ENCODE measurements around the gene B4GALNT1. TPM values are rescaled to one million over a fixed set of nuclear protein-coding genes. Genes with fewer than 3 reads are reported as not detected.
"Not testable (repeated sequence)": the region's sequence is repeated elsewhere in the genome, so short reads cannot be mapped to it uniquely, and the experiment has no call there.

Gene B4GALNT1
- total and polyA plus RNA-seq, 10 donors, result 0.39 to 2.2 (median 0.88) TPM

GRCh38 chr12:57590864-57591781, 41.9 kb downstream of the B4GALNT1 start, which contains the start of gene PIP4K2C:
TSS of gene PIP4K2C (plus strand) at chr12:57591192. CDS start at chr12:57591290, 98 bp downstream.
- peaks cover 0 to 25% (median 19%) of the 10 kb centered on the region in 6 donors for H3K36me3 ChIP-seq
- H3K4me1 ChIP-seq, result peaks cover 0 to 30% (median 21%) of the 10 kb centered on the region in 6 donors
- peaks cover 0 to 20% (median 0%) of the 10 kb centered on the region in 7 donors for H3K27me3 ChIP-seq (replicated peaks in 1 of 7)
- 1 to 3% (median 1%) methylated on average over 34 to 69 of the region's 69 CpGs for WGBS, 5 donors
- H3K4me3 ChIP-seq, result peak within 1 kb of the TSS; percentile 66 to 97 (median 90)
- H3K27ac ChIP-seq, result peak within 1 kb of the TSS; percentile 30 to 90 (median 77)
- intact Hi-C loops (cut with DNase I; ENCODE audit: low total_unique reads), result no loop called here
- DNase-seq, result peak; percentile 96
- TF ChIP-seq POLR2AphosphoS5 (IDR thresholded peaks at IDR 0.05), result peak; percentile 84 to 89 (median 86)
- TF ChIP-seq CTCF (IDR thresholded peaks at IDR 0.05 in 8 of 11, conservative IDR thresholded peaks at IDR 0.05 in 3 of 11), result peak in 1 of 11 experiments; percentile 22
- TF ChIP-seq POLR2A (IDR thresholded peaks at IDR 0.05), result peak in 1 of 3 donors; percentile 33
- no peaks in the 10 kb centered on the region for H3K9me3 ChIP-seq

- Histone ChIP-seq H3K4me1 (peaks cover 0 to 30% (median 21%) of the 10 kb centered on the region in 6 donors), H3K27me3 (replicated peaks in 1 of 7) (peaks cover 0 to 27% (median 0%) of the 10 kb centered on the region in 7 donors), H3K27ac (peak overlapping the region; percentile 30 to 90 (median 77)), H3K36me3 (peaks cover 0 to 18% (median 12%) of the 10 kb centered on the region in 6 donors), H3K9me3 (no peaks in the 10 kb centered on the region), H3K4me3 (peak overlapping the region; percentile 66 to 97 (median 90))
- no peak for DNase-seq
- WGBS, 5 donors, result 18 to 34% (median 23%) methylated on average over 2 of the region's 2 CpGs
- intact Hi-C loops (cut with DNase I; ENCODE audit: low total_unique reads), result no loop called here
- TF ChIP-seq POLR2A (IDR thresholded peaks at IDR 0.05) (no peak), POLR2AphosphoS5 (IDR thresholded peaks at IDR 0.05) (no peak)
Observed at GRCh38 chr12:57590479-57590863, 42.5 kb downstream of the B4GALNT1 start.

GRCh38 chr12:57588951-57589610, 43.9 kb downstream of the B4GALNT1 start:
- H3K9me3 ChIP-seq; H3K27ac ChIP-seq; intact Hi-C loops (cut with DNase I; ENCODE audit: low total_unique reads); H3K4me3 ChIP-seq; DNase-seq; H3K36me3 ChIP-seq: not testable (repeated sequence)
- Histone ChIP-seq H3K27me3 (replicated peaks in 1 of 7) (peaks cover 0 to 29% (median 0%) of the 10 kb centered on the region in 7 donors), H3K4me1 (peaks cover 0 to 35% (median 21%) of the 10 kb centered on the region in 6 donors)
- whole genome bisulfite sequencing, 5 donors, result 84 to 91% (median 86%) methylated on average over 15 of the region's 15 CpGs

GRCh38 chr12:57586832-57587429, 46.1 kb downstream of the B4GALNT1 start:
- Histone ChIP-seq H3K27me3 (replicated peaks in 1 of 7) (peaks cover 0 to 42% (median 0%) of the 10 kb centered on the region in 7 donors), H3K27ac (no peak overlapping the region), H3K9me3 (no peaks in the 10 kb centered on the region), H3K4me3 (no peak overlapping the region), H3K4me1 (peaks cover 0 to 29% (median 17%) of the 10 kb centered on the region in 6 donors), H3K36me3 (no peaks in the 10 kb centered on the region)
- WGBS, 5 donors, result 90 to 91% (median 90%) methylated on average over 3 of the region's 3 CpGs
- TF ChIP-seq POLR2AphosphoS5 (IDR thresholded peaks at IDR 0.05), result no peak
- TF ChIP-seq CTCF (IDR thresholded peaks at IDR 0.05 in 8 of 11, conservative IDR thresholded peaks at IDR 0.05 in 3 of 11), result no peak
- no peak for TF ChIP-seq POLR2A (IDR thresholded peaks at IDR 0.05)
- DNase-seq, result no peak
- intact Hi-C loops (cut with DNase I; ENCODE audit: low total_unique reads), result no loop called here
